Neural cell (in vitro differentiated cells): ENCODE results near the gene UGGT2.

Experiments
- EP300 ChIP-seq: fragments of 450-650 bp; conservative IDR thresholded peaks from 2 replicates; pipeline ENCODE4 v1.6.1; 2014; ENCODE audit warnings: antibody characterized with exemption, mild to moderate bottlenecking, moderate library complexity; ENCODE audit not compliant: poor library complexity, severe bottlenecking
- EZH2 ChIP-seq: fragments of 200-600, 300-800 bp; shearing (Covaris generic), sonication (generic); IDR thresholded peaks from 2 replicates; pipeline ENCODE4 v1.6.1; 2014; ENCODE audit warnings: antibody characterized with exemption, low read length, borderline replicate concordance, mild to moderate bottlenecking; ENCODE audit not compliant: insufficient read depth, poor library complexity, severe bottlenecking
- MXI1 ChIP-seq: fragments of 450-650 bp; conservative IDR thresholded peaks from 2 replicates; pipeline ENCODE4 v1.6.1; 2014; ENCODE audit warnings: antibody characterized with exemption, mild to moderate bottlenecking; ENCODE audit not compliant: poor library complexity, severe bottlenecking
- POLR2AphosphoS5 ChIP-seq: IDR thresholded peaks from 2 replicates; pipeline ENCODE4 v1.6.1; 2012
- RAD21 ChIP-seq: fragments of 450-650 bp; conservative IDR thresholded peaks from 2 replicates; pipeline ENCODE4 v1.6.1; 2014; ENCODE audit warnings: antibody characterized with exemption, mild to moderate bottlenecking, moderate library complexity
- SMC3 ChIP-seq: fragments of 450-650 bp; conservative IDR thresholded peaks from 2 replicates; pipeline ENCODE4 v1.6.1; 2014; ENCODE audit warnings: antibody characterized with exemption, mild to moderate bottlenecking, moderate library complexity; ENCODE audit not compliant: poor library complexity
- TAF1 ChIP-seq: IDR thresholded peaks from 2 replicates; pipeline ENCODE4 v1.6.1; 2012; ENCODE audit warnings: low read depth
- TF ChIP-seq, protein P1 (sequence below): fragments of 450-650 bp; IDR thresholded peaks from 2 replicates; pipeline ENCODE4 v1.5.1; 2014; ENCODE audit warnings: antibody characterized with exemption, mild to moderate bottlenecking, moderate library complexity; ENCODE audit not compliant: poor library complexity, severe bottlenecking
- TF ChIP-seq, protein P2 (sequence below): IDR thresholded peaks from 2 replicates; pipeline ENCODE4 v1.6.1; 2012; ENCODE audit warnings: borderline replicate concordance

DNA sequence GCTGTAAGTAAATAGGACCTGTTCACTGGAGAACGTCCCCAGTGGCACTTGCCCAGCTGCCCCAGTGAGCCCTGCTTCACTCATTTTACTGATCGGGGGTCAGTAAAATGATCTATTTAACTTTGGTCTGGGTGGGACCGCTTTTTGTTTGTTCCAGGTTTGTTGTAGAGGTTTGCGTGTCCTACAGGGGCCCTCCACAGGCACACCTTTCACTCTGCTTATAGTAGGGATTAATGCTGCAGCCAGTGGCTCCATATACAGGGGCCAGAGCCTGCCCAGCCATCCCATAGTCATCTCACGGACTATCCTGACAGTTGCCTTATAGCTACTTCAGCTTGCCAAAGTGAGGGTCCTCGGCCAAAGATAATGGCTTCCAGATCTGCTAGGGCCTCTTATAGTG is 272.2 kb downstream of the UGGT2 start:
- no peak for TF ChIP-seq MXI1
- TF ChIP-seq, protein P1, sequence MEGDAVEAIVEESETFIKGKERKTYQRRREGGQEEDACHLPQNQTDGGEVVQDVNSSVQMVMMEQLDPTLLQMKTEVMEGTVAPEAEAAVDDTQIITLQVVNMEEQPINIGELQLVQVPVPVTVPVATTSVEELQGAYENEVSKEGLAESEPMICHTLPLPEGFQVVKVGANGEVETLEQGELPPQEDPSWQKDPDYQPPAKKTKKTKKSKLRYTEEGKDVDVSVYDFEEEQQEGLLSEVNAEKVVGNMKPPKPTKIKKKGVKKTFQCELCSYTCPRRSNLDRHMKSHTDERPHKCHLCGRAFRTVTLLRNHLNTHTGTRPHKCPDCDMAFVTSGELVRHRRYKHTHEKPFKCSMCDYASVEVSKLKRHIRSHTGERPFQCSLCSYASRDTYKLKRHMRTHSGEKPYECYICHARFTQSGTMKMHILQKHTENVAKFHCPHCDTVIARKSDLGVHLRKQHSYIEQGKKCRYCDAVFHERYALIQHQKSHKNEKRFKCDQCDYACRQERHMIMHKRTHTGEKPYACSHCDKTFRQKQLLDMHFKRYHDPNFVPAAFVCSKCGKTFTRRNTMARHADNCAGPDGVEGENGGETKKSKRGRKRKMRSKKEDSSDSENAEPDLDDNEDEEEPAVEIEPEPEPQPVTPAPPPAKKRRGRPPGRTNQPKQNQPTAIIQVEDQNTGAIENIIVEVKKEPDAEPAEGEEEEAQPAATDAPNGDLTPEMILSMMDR = no peak
- no peak for TF ChIP-seq POLR2AphosphoS5
- no peak for TF ChIP-seq EZH2
- TF ChIP-seq RAD21 = no peak
- no peak for TF ChIP-seq EP300
- no peak for TF ChIP-seq SMC3
- TF ChIP-seq, protein P2, sequence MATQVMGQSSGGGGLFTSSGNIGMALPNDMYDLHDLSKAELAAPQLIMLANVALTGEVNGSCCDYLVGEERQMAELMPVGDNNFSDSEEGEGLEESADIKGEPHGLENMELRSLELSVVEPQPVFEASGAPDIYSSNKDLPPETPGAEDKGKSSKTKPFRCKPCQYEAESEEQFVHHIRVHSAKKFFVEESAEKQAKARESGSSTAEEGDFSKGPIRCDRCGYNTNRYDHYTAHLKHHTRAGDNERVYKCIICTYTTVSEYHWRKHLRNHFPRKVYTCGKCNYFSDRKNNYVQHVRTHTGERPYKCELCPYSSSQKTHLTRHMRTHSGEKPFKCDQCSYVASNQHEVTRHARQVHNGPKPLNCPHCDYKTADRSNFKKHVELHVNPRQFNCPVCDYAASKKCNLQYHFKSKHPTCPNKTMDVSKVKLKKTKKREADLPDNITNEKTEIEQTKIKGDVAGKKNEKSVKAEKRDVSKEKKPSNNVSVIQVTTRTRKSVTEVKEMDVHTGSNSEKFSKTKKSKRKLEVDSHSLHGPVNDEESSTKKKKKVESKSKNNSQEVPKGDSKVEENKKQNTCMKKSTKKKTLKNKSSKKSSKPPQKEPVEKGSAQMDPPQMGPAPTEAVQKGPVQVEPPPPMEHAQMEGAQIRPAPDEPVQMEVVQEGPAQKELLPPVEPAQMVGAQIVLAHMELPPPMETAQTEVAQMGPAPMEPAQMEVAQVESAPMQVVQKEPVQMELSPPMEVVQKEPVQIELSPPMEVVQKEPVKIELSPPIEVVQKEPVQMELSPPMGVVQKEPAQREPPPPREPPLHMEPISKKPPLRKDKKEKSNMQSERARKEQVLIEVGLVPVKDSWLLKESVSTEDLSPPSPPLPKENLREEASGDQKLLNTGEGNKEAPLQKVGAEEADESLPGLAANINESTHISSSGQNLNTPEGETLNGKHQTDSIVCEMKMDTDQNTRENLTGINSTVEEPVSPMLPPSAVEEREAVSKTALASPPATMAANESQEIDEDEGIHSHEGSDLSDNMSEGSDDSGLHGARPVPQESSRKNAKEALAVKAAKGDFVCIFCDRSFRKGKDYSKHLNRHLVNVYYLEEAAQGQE = no peak
- no peak for TF ChIP-seq TAF1
